IMR-90 (cell line): ENCODE data around the gene BEAN1. TPM values are rescaled to one million over a fixed set of nuclear protein-coding genes. Genes with fewer than 3 reads are reported as not detected.

Source experiments
- ATAC-seq: fragments of 200-7000 bp; cut with Tn5 transposase; 2 replicates; pipeline ENCODE4 v1.9.1; 2020; ENCODE audit warnings: low read depth, mild to moderate bottlenecking, moderate library complexity
- BruUV-seq: library from RNA; stranded (reverse); fragments of 400-500 nt; replicated peaks from 2 replicates; lab custom pipeline; 2021; lab: Mats Ljungman, UMichigan
- CTCF ChIA-PET: fragments of 300-600 bp; formaldehyde crosslinking; extraction: SDS; loops from one replicate; lab custom pipeline; 2021; ENCODE audit warnings: antibody characterized with exemption; lab: Yijun Ruan, JAX
- POLR2A ChIA-PET: fragments of 300-600 bp; sonication (Branson Sonifier 250); formaldehyde crosslinking; loops from one replicate; lab custom pipeline; 2022; ENCODE audit warnings: antibody characterized with exemption; ENCODE audit not compliant: unreplicated experiment; lab: Charles Lee
- DNase-seq: peaks from one replicate; pipeline ENCODE4 v3.0.0; 2013
- H2AFZ ChIP-seq: replicated peaks from 2 replicates; pipeline ENCODE3; 2013; ENCODE audit warnings: low read length, mild to moderate bottlenecking; ENCODE audit not compliant: poor library complexity
- H2AK5ac ChIP-seq: 2 replicates; pipeline ENCODE4 v1.6.1; 2013; ENCODE audit warnings: low read depth, low read length, inconsistent platforms
- H2AK9ac ChIP-seq: replicated peaks from 2 replicates; pipeline ENCODE3; 2013; ENCODE audit warnings: mild to moderate bottlenecking, low read depth, low read length, moderate library complexity; ENCODE audit not compliant: poor library complexity
- H2BK120ac ChIP-seq: 2 replicates; pipeline ENCODE4 v1.6.1; 2013; ENCODE audit warnings: low read depth, low read length, inconsistent platforms
- H2BK15ac ChIP-seq: 3 replicates; pipeline ENCODE4 v1.6.1; 2013; ENCODE audit warnings: low read depth, low read length, inconsistent platforms
- H2BK20ac ChIP-seq: 2 replicates; pipeline ENCODE4 v1.6.1; 2013; ENCODE audit warnings: low read depth, mild to moderate bottlenecking, inconsistent platforms, low read length, moderate library complexity
- H2BK5ac ChIP-seq: 2 replicates; pipeline ENCODE4 v1.6.1; 2013; ENCODE audit warnings: mild to moderate bottlenecking, low read depth, low read length, inconsistent platforms; ENCODE audit not compliant: poor library complexity, severe bottlenecking
- H3K14ac ChIP-seq: replicated peaks from 2 replicates; pipeline ENCODE4 v1.6.1; 2013; ENCODE audit warnings: low read depth, low read length, inconsistent platforms
- H3K18ac ChIP-seq: 2 replicates; pipeline ENCODE4 v1.6.1; 2013; ENCODE audit warnings: low read depth, low read length, control low read depth
- H3K23ac ChIP-seq: 2 replicates; pipeline ENCODE4 v1.6.1; 2013; ENCODE audit warnings: low read depth, low read length, inconsistent platforms
- H3K27ac ChIP-seq: 2 replicates; pipeline ENCODE4 v1.5.1; 2013; ENCODE audit warnings: mild to moderate bottlenecking, control low read depth, low read length; ENCODE audit not compliant: insufficient read depth
- H3K27me3 ChIP-seq: 2 replicates; pipeline ENCODE4 v1.6.1; 2013; ENCODE audit warnings: low read length; ENCODE audit not compliant: control insufficient read depth, insufficient read depth
- H3K36me3 ChIP-seq: 2 replicates; pipeline ENCODE4 v1.6.1; 2013; ENCODE audit warnings: low read length, mixed read lengths; ENCODE audit not compliant: control insufficient read depth, insufficient read depth
- H3K4ac ChIP-seq: 2 replicates; pipeline ENCODE4 v1.6.1; 2013; ENCODE audit warnings: low read depth, low read length, inconsistent platforms
- H3K4me1 ChIP-seq: 2 replicates; pipeline ENCODE4 v1.6.1; 2013; ENCODE audit warnings: low read length, mixed read lengths; ENCODE audit not compliant: control insufficient read depth, insufficient read depth
- H3K4me2 ChIP-seq: 2 replicates; pipeline ENCODE4 v1.6.1; 2013; ENCODE audit warnings: low read depth, mild to moderate bottlenecking, control low read depth, low read length, moderate library complexity
- H3K4me3 ChIP-seq: 2 replicates; pipeline ENCODE4 v1.5.1; 2013; ENCODE audit warnings: low read depth, mild to moderate bottlenecking, control low read depth, low read length, moderate library complexity; ENCODE audit not compliant: insufficient read depth
- H3K56ac ChIP-seq: 2 replicates; pipeline ENCODE4 v1.6.1; 2013; ENCODE audit warnings: low read length, inconsistent platforms; ENCODE audit not compliant: insufficient read depth; ENCODE audit errors: extremely low read depth
- H3K79me1 ChIP-seq, 2 experiments: 2 replicates each; pipeline ENCODE4 v1.6.1; 2013; ENCODE audit warnings: low read length in 2 of 2, inconsistent platforms in 1 of 2, low read depth in 1 of 2
- H3K9ac ChIP-seq: 2 replicates; pipeline ENCODE4 v1.6.1; 2013; ENCODE audit warnings: low read depth, low read length, control low read depth
- H3K9me1 ChIP-seq: 2 replicates; pipeline ENCODE4 v1.6.1; 2013; ENCODE audit warnings: low read length, inconsistent platforms; ENCODE audit not compliant: insufficient read depth
- H3K9me3 ChIP-seq: 2 replicates; pipeline ENCODE4 v1.6.1; 2013; ENCODE audit warnings: low read length; ENCODE audit not compliant: control insufficient read depth, insufficient read depth
- H4K20me1 ChIP-seq: 2 replicates; pipeline ENCODE4 v1.6.1; 2013; ENCODE audit warnings: low read length, inconsistent platforms; ENCODE audit not compliant: insufficient read depth
- H4K5ac ChIP-seq: 2 replicates; pipeline ENCODE4 v1.6.1; 2013; ENCODE audit warnings: mild to moderate bottlenecking, low read depth, low read length, control low read depth
- H4K8ac ChIP-seq, 2 experiments: 2 replicates each; pipeline ENCODE4 v1.6.1; 2013; ENCODE audit warnings: low read depth in 2 of 2, low read length in 2 of 2, control low read depth in 1 of 2, inconsistent platforms in 1 of 2
- H4K91ac ChIP-seq: 2 replicates; pipeline ENCODE4 v1.6.1; 2013; ENCODE audit warnings: low read depth, low read length, inconsistent platforms; ENCODE audit not compliant: insufficient read depth
- CTCF ChIP-seq: conservative IDR thresholded peaks from 2 replicates; pipeline ENCODE4 v1.5.1; 2012; ENCODE audit warnings: mild to moderate bottlenecking, low read depth, low read length, improper control_type of control experiment
- FOS ChIP-seq: fragments of 150-350 bp; IDR thresholded peaks from 2 replicates; pipeline ENCODE4 v1.6.1; 2016; ENCODE audit warnings: low read depth, low read length
- MAFK ChIP-seq: IDR thresholded peaks from 2 replicates; pipeline ENCODE4 v1.6.1; 2012; ENCODE audit warnings: low read depth, low read length, improper control_type of control experiment
- MXI1 ChIP-seq: IDR thresholded peaks from 2 replicates; pipeline ENCODE4 v1.6.1; 2012; ENCODE audit warnings: low read depth, mild to moderate bottlenecking, low read length, moderate library complexity, borderline replicate concordance
- RAD21 ChIP-seq: IDR thresholded peaks from 2 replicates; pipeline ENCODE4 v1.6.1; 2012; ENCODE audit warnings: low read length, improper control_type of control experiment
- SMC3 ChIP-seq: fragments of 150-350 bp; IDR thresholded peaks from 2 replicates; pipeline ENCODE4 v1.6.1; 2016; ENCODE audit warnings: low read depth, mild to moderate bottlenecking, antibody characterized with exemption, low read length, moderate library complexity
- WGBS, 2 experiments: methylation state at CpG; one replicate each; pipeline versions ENCODE4 v1.1.5 to v1.1.7; 2013; ENCODE audit warnings: missing lambda C conversion rate in 2 of 2; ENCODE audit not compliant: insufficient read length in 1 of 2; ENCODE audit errors: extremely low coverage in 2 of 2; 5-methylcytosine and 5-hydroxymethylcytosine counted together
- dilution Hi-C: fragments of 300-500 bp; cut with HindIII; formaldehyde crosslinking; loops from one replicate; pipeline ENCODE4 v1.14.3; 2018; ENCODE audit warnings: low sequenced_read_pairs; ENCODE audit not compliant: unreplicated experiment
- in situ Hi-C: fragments of 300-500 bp; cut with MboI; formaldehyde crosslinking; loops from 3 replicates; pipeline ENCODE4 v1.14.3; 2019; ENCODE audit warnings: low sequenced_read_pairs, inconsistent platforms, mixed read lengths
- intact Hi-C: fragments of 100-400 bp; cut with micrococcal nuclease; formaldehyde crosslinking; loops from 2 replicates; pipeline ENCODE4 v1.10.0; 2022
- polyA plus RNA-seq, 3 experiments: library from polyadenylated mRNA; depleted of rRNA; stranded (reverse); fragments of >200 nt; gene quantifications; 2 replicates each; pipeline ENCODE4 v1.2.3, GENCODE V29; 2012; ENCODE audit warnings: low replicate concordance in 1 of 3
- total RNA-seq: library from RNA; depleted of rRNA; stranded (reverse); fragments of >200 nt; gene quantifications from 2 replicates; pipeline ENCODE4 v1.2.3, GENCODE V29; 2012

The BEAN1 gene
- total and polyA plus RNA-seq, 2 of the 4 experiments (the other 2 are of a cell fraction), result not detected

DNA sequence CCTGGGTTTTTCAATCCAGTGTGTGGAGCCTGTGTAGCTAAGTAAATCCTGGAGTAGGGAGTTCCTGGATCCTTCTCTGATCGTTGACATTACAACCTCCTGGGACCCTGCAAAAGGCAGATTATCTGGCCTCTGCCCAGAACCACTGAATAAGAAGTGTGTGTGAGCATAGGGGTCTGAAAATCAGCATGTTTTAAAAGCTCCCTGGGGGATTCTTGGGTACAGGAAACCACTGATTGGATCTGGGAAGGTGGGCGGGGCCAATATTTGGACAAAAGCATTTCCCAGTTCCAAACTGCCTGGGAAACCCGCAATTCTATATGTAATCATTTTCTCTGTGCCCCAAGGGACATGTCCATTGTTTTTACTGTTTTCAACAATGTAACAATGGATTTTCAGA, 27.2 kb upstream of the BEAN1 start:
- Histone ChIP-seq H2AK9ac (no peak overlapping the region), H3K4me2 (no peak overlapping the region), H3K36me3 (no peaks in the 10 kb centered on the region), H4K20me1 (no peaks in the 10 kb centered on the region), H3K79me1 (no peaks in the 10 kb centered on the region), H4K8ac (no peak overlapping the region), H2BK15ac (no peak overlapping the region), H2AFZ (no peak overlapping the region), H2AK5ac (no peak overlapping the region), H3K4me3 (no peak overlapping the region), H2BK120ac (no peak overlapping the region), H3K4me1 (no peaks in the 10 kb centered on the region), H4K91ac (no peak overlapping the region), H3K4ac (no peak overlapping the region), H4K5ac (no peak overlapping the region), H3K27ac (no peak overlapping the region), H3K14ac (no peak overlapping the region), H2BK5ac (no peak overlapping the region), H3K9ac (no peak overlapping the region), H3K56ac (no peak overlapping the region), H3K27me3 (peaks cover 36% of the 10 kb centered on the region), H3K9me1 (no peaks in the 10 kb centered on the region), H2BK20ac (no peak overlapping the region), H3K23ac (no peak overlapping the region), H3K9me3 (no peaks in the 10 kb centered on the region; the same call in 1 of the 2 replicates), H3K18ac (no peak overlapping the region)
- TF ChIP-seq MXI1, result no peak
- TF ChIP-seq CTCF, result no peak
- no peak for TF ChIP-seq MAFK
- TF ChIP-seq RAD21, result no peak
- TF ChIP-seq SMC3, result no peak
- TF ChIP-seq FOS, result no peak
- no peak for DNase-seq
- dilution Hi-C loops (no loop called here), in situ Hi-C loops (loop anchor here (10.0 kb wide), 1 partner anchor 465 kb away; no protein-coding TSS in a partner anchor), intact Hi-C loops (loop anchor here (10.0 kb wide), 1 partner anchor 345 kb away; no protein-coding TSS in a partner anchor)
- CTCF ChIA-PET, result no interaction called here
- POLR2A ChIA-PET, result no interaction called here
- no TSS peak for BruUV-seq
- no CpG with 5 or more reads among the region's 3 CpGs for WGBS, 2 experiments
- no peak for ATAC-seq
